Smooth muscle cell (in vitro differentiated cells): Measurements from ENCODE around the gene ARSB. TPM values are rescaled to one million over a fixed set of nuclear protein-coding genes. Genes with fewer than 3 reads are reported as not detected.
"Not testable (repeated sequence)": the region's sequence is repeated elsewhere in the genome, so short reads cannot be mapped to it uniquely, and the experiment has no call there.

Source experiments
- DNase-seq: peaks from one replicate; lab custom pipeline; 2025; ENCODE audit not compliant: unreplicated experiment; lab: John Stamatoyannopoulos, UW
- H2AFZ ChIP-seq: fragments of 200-600 bp; sonication (generic); 2 replicates; pipeline ENCODE4 v1.6.0; 2016; ENCODE audit warnings: antibody characterized with exemption, low read depth, mild to moderate bottlenecking
- H3F3A ChIP-seq: fragments of 200-600 bp; sonication (generic); 2 replicates; pipeline ENCODE4 v1.6.0; 2017; ENCODE audit warnings: antibody characterized with exemption, low read depth
- H3K27ac ChIP-seq: fragments of 200-600 bp; sonication (generic); 2 replicates; pipeline ENCODE4 v1.5.1; 2016; ENCODE audit warnings: low read depth, mild to moderate bottlenecking
- H3K27me3 ChIP-seq: fragments of 200-600 bp; sonication (generic); 2 replicates; pipeline ENCODE4 v1.6.1; 2016; ENCODE audit warnings: low read depth, mild to moderate bottlenecking
- H3K36me3 ChIP-seq: fragments of 200-600 bp; sonication (generic); 2 replicates; pipeline ENCODE4 v1.5.1; 2016; ENCODE audit warnings: low read depth
- H3K4me1 ChIP-seq: fragments of 200-600 bp; sonication (generic); 2 replicates; pipeline ENCODE4 v1.5.1; 2016; ENCODE audit warnings: low read depth
- H3K4me2 ChIP-seq: fragments of 200-600 bp; sonication (generic); 2 replicates; pipeline ENCODE4 v1.6.0; 2016; ENCODE audit warnings: mild to moderate bottlenecking
- H3K4me3 ChIP-seq: fragments of 200-600 bp; sonication (generic); 2 replicates; pipeline ENCODE4 v1.5.1; 2016; ENCODE audit warnings: mild to moderate bottlenecking
- H3K79me2 ChIP-seq: fragments of 200-600 bp; sonication (generic); 2 replicates; pipeline ENCODE4 v1.6.0; 2016; ENCODE audit warnings: low read depth, mild to moderate bottlenecking
- H3K9ac ChIP-seq: fragments of 200-600 bp; sonication (generic); 2 replicates; pipeline ENCODE4 v1.6.0; 2016; ENCODE audit warnings: low read depth
- H3K9me3 ChIP-seq: fragments of 200-600 bp; sonication (generic); replicated peaks from 2 replicates; pipeline ENCODE4 v1.5.1; 2016; ENCODE audit warnings: low read depth
- H4K20me1 ChIP-seq: fragments of 200-600 bp; sonication (generic); 2 replicates; pipeline ENCODE4 v1.6.0; 2016; ENCODE audit warnings: low read depth
- WGBS: methylation state at CpG from one replicate; pipeline ENCODE4 v1.1.7; 2016; ENCODE audit warnings: low lambda C conversion rate; 5-methylcytosine and 5-hydroxymethylcytosine counted together
- polyA plus RNA-seq: library from polyadenylated mRNA; unstranded; fragments of >200 nt; fragmentation: Nextera tagmentation; extraction: Ambion mirVana; gene quantifications from 2 replicates; pipeline ENCODE4 v1.2.1, GENCODE V29; 2016
- total RNA-seq: library from RNA; depleted of rRNA; stranded (reverse); fragments of >200 nt; gene quantifications from 2 replicates; pipeline ENCODE4 v1.2.3, GENCODE V29; 2014
- TF ChIP-seq, protein P1 (sequence below): fragments of 200-600 bp; sonication (generic); IDR thresholded peaks from 2 replicates; pipeline ENCODE4 v1.5.1; 2017; ENCODE audit warnings: borderline replicate concordance, mild to moderate bottlenecking, antibody characterized with exemption; ENCODE audit not compliant: insufficient read depth, poor library complexity, severe bottlenecking

ARSB gene
- total and polyA plus RNA-seq, 2 experiments from 2014 or later, result 17.5 to 23.2 TPM

DNA sequence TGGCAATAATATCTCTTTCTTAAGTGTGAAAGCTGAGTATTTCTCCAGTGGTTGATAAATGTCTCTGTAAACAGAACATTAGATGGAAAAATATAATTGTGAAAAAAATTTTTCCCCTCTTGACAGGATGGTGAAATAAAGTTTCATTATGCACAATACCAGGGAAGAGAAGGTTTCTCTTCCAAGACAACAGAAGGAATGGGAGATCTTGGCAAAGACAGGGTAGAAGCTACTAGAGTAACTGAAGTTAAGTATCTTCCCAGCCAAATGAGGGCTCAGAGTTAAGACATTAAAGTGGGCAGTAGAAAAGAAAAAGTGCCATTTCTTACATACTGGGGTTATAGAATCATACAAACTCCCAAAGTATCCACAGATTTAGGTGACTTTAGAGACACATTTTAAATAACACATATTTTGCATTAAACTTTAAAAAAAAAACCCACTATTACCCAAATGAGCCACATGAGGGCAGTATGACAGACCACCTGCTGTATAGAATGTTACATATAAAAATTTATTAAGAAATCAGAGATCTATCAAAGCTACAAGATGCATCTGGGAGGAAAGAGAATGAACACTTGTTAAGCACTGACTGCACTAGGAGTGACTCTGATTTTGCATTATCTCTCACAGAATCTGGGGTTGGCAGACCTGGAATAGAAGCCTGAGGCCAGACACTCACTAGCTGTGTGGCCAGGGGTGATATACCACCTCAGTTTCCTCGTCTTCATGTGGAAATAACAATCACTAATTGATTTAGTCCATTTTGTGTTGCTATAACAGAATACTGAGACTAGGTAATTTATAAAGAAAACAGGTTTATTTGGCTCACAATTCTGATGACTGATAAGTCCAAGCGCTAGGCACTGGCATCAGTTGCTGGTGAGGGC, 98.5 kb downstream of the ARSB start:
- TF ChIP-seq, protein P1, sequence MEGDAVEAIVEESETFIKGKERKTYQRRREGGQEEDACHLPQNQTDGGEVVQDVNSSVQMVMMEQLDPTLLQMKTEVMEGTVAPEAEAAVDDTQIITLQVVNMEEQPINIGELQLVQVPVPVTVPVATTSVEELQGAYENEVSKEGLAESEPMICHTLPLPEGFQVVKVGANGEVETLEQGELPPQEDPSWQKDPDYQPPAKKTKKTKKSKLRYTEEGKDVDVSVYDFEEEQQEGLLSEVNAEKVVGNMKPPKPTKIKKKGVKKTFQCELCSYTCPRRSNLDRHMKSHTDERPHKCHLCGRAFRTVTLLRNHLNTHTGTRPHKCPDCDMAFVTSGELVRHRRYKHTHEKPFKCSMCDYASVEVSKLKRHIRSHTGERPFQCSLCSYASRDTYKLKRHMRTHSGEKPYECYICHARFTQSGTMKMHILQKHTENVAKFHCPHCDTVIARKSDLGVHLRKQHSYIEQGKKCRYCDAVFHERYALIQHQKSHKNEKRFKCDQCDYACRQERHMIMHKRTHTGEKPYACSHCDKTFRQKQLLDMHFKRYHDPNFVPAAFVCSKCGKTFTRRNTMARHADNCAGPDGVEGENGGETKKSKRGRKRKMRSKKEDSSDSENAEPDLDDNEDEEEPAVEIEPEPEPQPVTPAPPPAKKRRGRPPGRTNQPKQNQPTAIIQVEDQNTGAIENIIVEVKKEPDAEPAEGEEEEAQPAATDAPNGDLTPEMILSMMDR, result peak; percentile 74
- Histone ChIP-seq H3K36me3 (no peaks in the 10 kb centered on the region), H3K9ac (no peak overlapping the region), H3K4me3 (no peak overlapping the region), H3K27ac (no peak overlapping the region), H4K20me1 (no peaks in the 10 kb centered on the region), H3K27me3 (no peaks in the 10 kb centered on the region), H2AFZ (no peak overlapping the region), H3F3A (no peaks in the 10 kb centered on the region), H3K79me2 (no peaks in the 10 kb centered on the region), H3K4me1 (no peaks in the 10 kb centered on the region), H3K9me3 (no peaks in the 10 kb centered on the region), H3K4me2 (no peak overlapping the region)
- 77% methylated on average over 2 of the region's 2 CpGs for WGBS
- no peak for DNase-seq

DNA sequence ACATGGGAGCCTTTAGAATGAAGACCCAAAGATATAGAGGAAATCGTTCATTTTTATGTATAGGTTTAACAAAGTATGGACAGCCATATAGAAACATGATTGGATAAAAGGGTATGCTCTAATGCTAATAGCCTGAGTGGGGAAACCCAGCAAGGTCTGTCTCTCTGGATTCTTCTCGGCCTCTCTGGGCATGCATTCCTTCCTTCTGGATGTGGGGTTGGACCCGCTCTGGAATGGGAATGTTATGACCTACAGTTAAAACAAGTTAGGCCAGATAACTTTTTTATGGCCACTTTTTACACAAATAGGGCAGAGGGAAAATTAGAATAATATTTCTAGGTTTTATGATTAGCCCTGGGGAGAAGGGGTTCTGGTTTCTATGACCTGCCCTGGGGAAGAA, 103.2 kb downstream of the ARSB start:
- no peak overlapping the region for H3K27ac ChIP-seq
- no peaks in the 10 kb centered on the region for H3K4me1 ChIP-seq
- H3K4me3 ChIP-seq, result no peak overlapping the region
- H3K4me2 ChIP-seq, result no peak overlapping the region
- TF ChIP-seq, protein P1, result no peak
- no peaks in the 10 kb centered on the region for H3K79me2 ChIP-seq
- H3K9ac ChIP-seq, result no peak overlapping the region
- no peaks in the 10 kb centered on the region for H4K20me1 ChIP-seq
- H3K36me3 ChIP-seq, result no peaks in the 10 kb centered on the region
- no peak for DNase-seq
- no peak overlapping the region for H2AFZ ChIP-seq
- 34% methylated on average over 3 of the region's 3 CpGs for WGBS
- H3K9me3 ChIP-seq, result no peaks in the 10 kb centered on the region
- H3K27me3 ChIP-seq, result no peaks in the 10 kb centered on the region
- no peaks in the 10 kb centered on the region for H3F3A ChIP-seq

DNA sequence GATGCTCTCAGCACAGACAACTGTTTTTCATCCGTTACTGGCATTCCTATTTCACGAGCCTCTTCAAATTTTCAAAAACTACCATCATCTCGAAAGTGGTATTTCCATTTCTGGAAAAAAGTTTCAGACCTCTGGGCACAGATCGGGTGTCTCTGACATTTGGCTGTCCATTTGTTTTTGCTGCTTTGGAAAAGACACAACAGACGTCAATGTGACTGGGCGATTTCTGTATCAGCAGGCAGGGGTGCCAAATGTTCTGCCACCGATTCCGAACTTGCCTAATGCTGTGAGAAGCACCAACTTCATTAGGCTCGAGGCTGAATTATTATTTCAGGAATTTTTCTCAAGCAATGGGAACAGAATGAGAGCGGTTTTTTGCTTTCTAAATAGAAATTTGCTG, 105.6 kb downstream of the ARSB start:
- Histone ChIP-seq H3K9ac (no peak overlapping the region), H3K27me3 (no peaks in the 10 kb centered on the region), H3K27ac (no peak overlapping the region), H4K20me1 (no peaks in the 10 kb centered on the region), H2AFZ (no peak overlapping the region), H3K79me2 (no peaks in the 10 kb centered on the region), H3K9me3 (no peaks in the 10 kb centered on the region), H3K4me3 (no peak overlapping the region), H3F3A (no peaks in the 10 kb centered on the region), H3K36me3 (no peaks in the 10 kb centered on the region), H3K4me1 (no peaks in the 10 kb centered on the region), H3K4me2 (no peak overlapping the region)
- TF ChIP-seq, protein P1, result no peak
- WGBS, result 95% methylated on average over 10 of the region's 10 CpGs
- no peak for DNase-seq

DNA sequence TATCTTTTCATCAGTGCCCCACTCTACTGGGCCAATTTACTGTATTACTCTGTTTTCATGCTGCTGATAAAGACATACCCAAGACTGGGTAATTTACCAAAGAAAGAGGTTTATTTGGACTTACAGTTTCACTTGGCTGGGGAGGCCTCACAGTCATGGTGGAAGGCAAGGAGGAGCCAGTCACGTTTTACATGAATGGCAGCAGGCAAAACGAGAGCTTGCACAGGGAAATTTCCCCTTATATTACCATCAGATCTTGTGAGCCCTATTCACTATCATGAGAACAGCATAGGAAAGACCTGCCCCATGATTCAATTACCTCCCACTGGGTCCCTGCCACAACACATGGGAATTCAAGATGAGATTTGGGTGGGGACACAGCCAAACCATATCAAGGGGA, 119.0 kb downstream of the ARSB start:
- not testable (repeated sequence) for H3K27me3 ChIP-seq, H3K79me2 ChIP-seq, H3K9ac ChIP-seq, H3K27ac ChIP-seq, DNase-seq, H3K9me3 ChIP-seq, H3F3A ChIP-seq, H4K20me1 ChIP-seq, H3K4me2 ChIP-seq, H3K4me3 ChIP-seq, H3K36me3 ChIP-seq, H3K4me1 ChIP-seq, H2AFZ ChIP-seq
- WGBS, result 96% methylated on average over 2 of the region's 2 CpGs
